Activated effector memory CD4-positive, alpha-beta T cell treated with Interleukin-2 at 50 U/mL for 16 hours (primary cell): Measurements from ENCODE around the gene C2CD2.
"Not testable (repeated sequence)": the region's sequence is repeated elsewhere in the genome, so short reads cannot be mapped to it uniquely, and the experiment has no call there.

ENCODE experiments used
- DNase-seq: peaks from one replicate; pipeline ENCODE4 v3.0.0-alpha.2; 2020

C2CD2 gene

GRCh38 chr21:41974752-41975053 is 20.9 kb upstream of the C2CD2 start:
- no peak for DNase-seq

- no peak for DNase-seq
Observed at GRCh38 chr21:41973861-41974751, 20.3 kb upstream of the C2CD2 start.

GRCh38 chr21:41973427-41973831 is 19.6 kb upstream of the C2CD2 start:
- no peak for DNase-seq

GRCh38 chr21:41972511-41973205 is 18.8 kb upstream of the C2CD2 start:
- DNase-seq = no peak

GRCh38 chr21:41971891-41972290 is 18.1 kb upstream of the C2CD2 start:
- no peak for DNase-seq

- no peak for DNase-seq
Observed at GRCh38 chr21:41970751-41971653, 17.2 kb upstream of the C2CD2 start.

GRCh38 chr21:41970106-41970391 is 16.2 kb upstream of the C2CD2 start:
- DNase-seq = no peak

- DNase-seq = no peak
Observed at GRCh38 chr21:41967708-41968107, 13.9 kb upstream of the C2CD2 start.

- no peak for DNase-seq
Observed at GRCh38 chr21:41966872-41967621, 13.2 kb upstream of the C2CD2 start.

GRCh38 chr21:41966041-41966833 is 12.4 kb upstream of the C2CD2 start:
- no peak for DNase-seq

- DNase-seq = no peak
Observed at GRCh38 chr21:41965461-41966013, 11.7 kb upstream of the C2CD2 start.

- DNase-seq = no peak
Observed at GRCh38 chr21:41965045-41965444, 11.2 kb upstream of the C2CD2 start.

GRCh38 chr21:41964171-41964570 is 10.4 kb upstream of the C2CD2 start:
- no peak for DNase-seq

GRCh38 chr21:41962425-41962966 is 8.7 kb upstream of the C2CD2 start:
- DNase-seq = no peak

GRCh38 chr21:41961753-41962152 is 7.9 kb upstream of the C2CD2 start:
- no peak for DNase-seq

GRCh38 chr21:41961282-41961701 is 7.5 kb upstream of the C2CD2 start:
- DNase-seq = no peak

GRCh38 chr21:41960386-41960785 is 6.6 kb upstream of the C2CD2 start:
- no peak for DNase-seq

GRCh38 chr21:41959697-41960096 is 5.9 kb upstream of the C2CD2 start:
- not testable (repeated sequence) for DNase-seq

- DNase-seq = no peak
Observed at GRCh38 chr21:41958886-41959563, 5.2 kb upstream of the C2CD2 start.

GRCh38 chr21:41957991-41958766 is 4.4 kb upstream of the C2CD2 start:
- no peak for DNase-seq
